ENCODE measurements around the gene TSKU. TPM values are rescaled to one million over a fixed set of nuclear protein-coding genes. Genes with fewer than 3 reads are reported as not detected.

The TSKU gene
- total RNA-seq, 1 donor from 2014 or later = 57.9 TPM

DNA sequence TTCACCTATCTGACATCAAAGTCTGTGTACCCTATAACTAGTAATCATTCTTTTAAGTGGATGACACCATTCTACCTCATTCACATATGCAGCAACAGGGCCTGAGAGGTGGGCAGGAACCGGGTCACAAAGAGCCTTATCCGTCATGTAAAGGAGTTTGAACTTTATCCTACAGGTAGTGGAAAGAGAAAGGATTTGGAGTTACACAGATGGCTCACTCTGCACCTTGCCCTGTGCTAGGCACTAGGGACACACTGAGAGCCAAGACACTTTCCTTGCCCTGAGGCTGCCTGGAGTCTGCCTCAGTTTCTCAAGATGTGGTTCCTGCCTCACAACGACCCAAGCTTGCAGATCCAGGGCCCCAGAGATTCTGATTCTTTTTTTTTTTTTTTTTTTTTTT is 63.3 kb downstream of the TSKU start:
- Histone ChIP-seq H3K9ac (ENCODE audit: low read length) (no peak overlapping the region), H3K4me3 (ENCODE audit: insufficient read depth, low read depth, low read length) (no peak overlapping the region), H3K4me1 (ENCODE audit: insufficient read depth, low read length) (no peaks in the 10 kb centered on the region), H3K27ac (ENCODE audit: low read depth, low read length) (no peak overlapping the region), H3K27me3 (ENCODE audit: insufficient read depth, low read length) (peaks cover 14% of the 10 kb centered on the region), H3K4me2 (ENCODE audit: low read length) (no peak overlapping the region), H3K36me3 (ENCODE audit: insufficient read depth, low read length) (no peaks in the 10 kb centered on the region), H2AFZ (ENCODE audit: low read depth, low read length) (no peak overlapping the region), H3K79me2 (ENCODE audit: insufficient read depth, low read length) (no peaks in the 10 kb centered on the region), H3K9me3 (ENCODE audit: insufficient read depth, low read depth, low read length) (no peaks in the 10 kb centered on the region), H4K20me1 (ENCODE audit: insufficient read depth, low read length) (no peaks in the 10 kb centered on the region)
- Mint-ChIP-seq H3K9me3 (ENCODE audit: unreplicated experiment) (no peaks in the 10 kb centered on the region), H3K27ac (ENCODE audit: unreplicated experiment) (no peak overlapping the region), H3K36me3 (ENCODE audit: low read depth, unreplicated experiment) (no peaks in the 10 kb centered on the region), H3K27me3 (ENCODE audit: low read depth, unreplicated experiment) (peaks cover 16% of the 10 kb centered on the region), H3K4me3 (ENCODE audit: unreplicated experiment) (no peak overlapping the region), H3K4me1 (ENCODE audit: low read depth, unreplicated experiment) (peaks cover 2% of the 10 kb centered on the region)
- DNase-seq (ENCODE audit: low read depth) = no peak
- TF ChIP-seq EZH2 (IDR thresholded peaks at IDR 0.05; ENCODE audit: insufficient read depth, low read length) = no peak
- TF ChIP-seq, protein P1, sequence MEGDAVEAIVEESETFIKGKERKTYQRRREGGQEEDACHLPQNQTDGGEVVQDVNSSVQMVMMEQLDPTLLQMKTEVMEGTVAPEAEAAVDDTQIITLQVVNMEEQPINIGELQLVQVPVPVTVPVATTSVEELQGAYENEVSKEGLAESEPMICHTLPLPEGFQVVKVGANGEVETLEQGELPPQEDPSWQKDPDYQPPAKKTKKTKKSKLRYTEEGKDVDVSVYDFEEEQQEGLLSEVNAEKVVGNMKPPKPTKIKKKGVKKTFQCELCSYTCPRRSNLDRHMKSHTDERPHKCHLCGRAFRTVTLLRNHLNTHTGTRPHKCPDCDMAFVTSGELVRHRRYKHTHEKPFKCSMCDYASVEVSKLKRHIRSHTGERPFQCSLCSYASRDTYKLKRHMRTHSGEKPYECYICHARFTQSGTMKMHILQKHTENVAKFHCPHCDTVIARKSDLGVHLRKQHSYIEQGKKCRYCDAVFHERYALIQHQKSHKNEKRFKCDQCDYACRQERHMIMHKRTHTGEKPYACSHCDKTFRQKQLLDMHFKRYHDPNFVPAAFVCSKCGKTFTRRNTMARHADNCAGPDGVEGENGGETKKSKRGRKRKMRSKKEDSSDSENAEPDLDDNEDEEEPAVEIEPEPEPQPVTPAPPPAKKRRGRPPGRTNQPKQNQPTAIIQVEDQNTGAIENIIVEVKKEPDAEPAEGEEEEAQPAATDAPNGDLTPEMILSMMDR (IDR thresholded peaks at IDR 0.05; ENCODE audit: insufficient read depth, low read depth, low read length) = no peak
- FAIRE-seq = no peak

Other genes with a start within 250 kb of the TSKU start
- 24.4 and 43.7 TPM in 2 replicates for gene LRRC32, start 112.6 kb upstream of the TSKU start, total RNA-seq
- 14.9 and 17.3 TPM in 2 replicates for gene ACER3, start 77.6 kb downstream of the TSKU start, total RNA-seq